Measurements from ENCODE around the gene OR2V1. TPM values are rescaled to one million over a fixed set of nuclear protein-coding genes. Genes with fewer than 3 reads are reported as not detected.

OR2V1 gene
- total and polyA plus RNA-seq, 2 donors (not counting 1 experiment from before 2014, with no cell fraction given): not detected

GRCh38 chr5:181163487-181164075 lies 32.6 kb upstream of the OR2V1 start:
- peaks cover 0 to 56% (median 18%) of the 10 kb centered on the region in 4 experiments for H3K27me3 ChIP-seq (replicated peaks in 1 of 4; ENCODE audit: control extremely low read depth in 1 of 4, control insufficient read depth in 3 of 4, insufficient read depth in 4 of 4, low read length in 3 of 4)
- CTCF ChIA-PET: interaction anchor here (2.5 kb wide), 1 partner anchor 9 kb away, joined by 9 read pairs; no protein-coding TSS in a partner anchor
- H3K4me3 Mint-ChIP-seq: peak overlapping the region; percentile 91
- H3K4me1 ChIP-seq (ENCODE audit: control insufficient read depth in 2 of 2, insufficient read depth in 2 of 2, low read length in 2 of 2): peaks cover 30 to 35% of the 10 kb centered on the region in 2 donors
- intact Hi-C loops (cut with micrococcal nuclease): loop anchor here (5.0 to 10.0 kb wide), 3 partner anchors 51 to 361 kb away; partner anchors contain the start of genes MGAT1 and TRIM52
- peak overlapping the region in 1 of 5 experiments; percentile 18 for H3K4me3 ChIP-seq (ENCODE audit: control extremely low read depth in 1 of 5, extremely low read depth in 1 of 5, insufficient read depth in 1 of 5, low read depth in 2 of 5, low read length in 4 of 5)
- H3K9ac ChIP-seq (ENCODE audit: low read length): no peak overlapping the region
- H3K27ac ChIP-seq (ENCODE audit: low read length in 2 of 2): no peak overlapping the region
- WGBS (ENCODE audit: insufficient coverage): 36% methylated on average over 13 of the region's 16 CpGs
- no peaks in the 10 kb centered on the region for H3K79me2 ChIP-seq (ENCODE audit: control insufficient read depth, insufficient read depth, low read length)
- ATAC-seq (ENCODE audit: low read depth) (no peak), DNase-seq (peak; percentile 60)
- peak overlapping the region; percentile 25 for H2AFZ ChIP-seq (ENCODE audit: insufficient read depth, low read depth, low read length, poor library complexity, severe bottlenecking)
- POLR2A ChIA-PET: no interaction called here
- H3K9me3 Mint-ChIP-seq (ENCODE audit: insufficient read depth): no peaks in the 10 kb centered on the region
- peaks cover 22% of the 10 kb centered on the region for H3K27me3 Mint-ChIP-seq
- H3K4me1 Mint-ChIP-seq: peaks cover 47% of the 10 kb centered on the region
- H4K20me1 ChIP-seq (ENCODE audit: control insufficient read depth, insufficient read depth, low read length, poor library complexity, severe bottlenecking): no peaks in the 10 kb centered on the region
- no peaks in the 10 kb centered on the region for H3K36me3 ChIP-seq (replicated peaks in 1 of 2; ENCODE audit: control extremely low read depth in 1 of 2, control insufficient read depth in 1 of 2, extremely low read depth in 1 of 2, insufficient read depth in 2 of 2, low read length in 1 of 2)
- peak overlapping the region; percentile 50 for H3K4me2 ChIP-seq (replicated peaks; ENCODE audit: low read depth, low read length, poor library complexity, severe bottlenecking)
- H3K27ac Mint-ChIP-seq: peak overlapping the region; percentile 66
- TF ChIP-seq EZH2 (IDR thresholded peaks at IDR 0.05; ENCODE audit: borderline replicate concordance, insufficient read depth, low read depth, low read length, poor library complexity, severe bottlenecking) (no peak), CTCF (IDR thresholded peaks at IDR 0.05) (no peak)
- H3K9me3 ChIP-seq (ENCODE audit: control extremely low read depth in 1 of 3, control insufficient read depth in 2 of 3, insufficient read depth in 1 of 3, low read length in 2 of 3): peaks cover 0 to 40% (median 2%) of the 10 kb centered on the region in 3 donors

Data from B cell (primary cell).